ENCODE measurements around the gene IL22RA1. TPM values are rescaled to one million over a fixed set of nuclear protein-coding genes. Genes with fewer than 3 reads are reported as not detected.

Gene IL22RA1
- total and polyA plus RNA-seq, 7 donors = 0.16 to 18.5 (median 7.2) TPM; not detected in 2

DNA sequence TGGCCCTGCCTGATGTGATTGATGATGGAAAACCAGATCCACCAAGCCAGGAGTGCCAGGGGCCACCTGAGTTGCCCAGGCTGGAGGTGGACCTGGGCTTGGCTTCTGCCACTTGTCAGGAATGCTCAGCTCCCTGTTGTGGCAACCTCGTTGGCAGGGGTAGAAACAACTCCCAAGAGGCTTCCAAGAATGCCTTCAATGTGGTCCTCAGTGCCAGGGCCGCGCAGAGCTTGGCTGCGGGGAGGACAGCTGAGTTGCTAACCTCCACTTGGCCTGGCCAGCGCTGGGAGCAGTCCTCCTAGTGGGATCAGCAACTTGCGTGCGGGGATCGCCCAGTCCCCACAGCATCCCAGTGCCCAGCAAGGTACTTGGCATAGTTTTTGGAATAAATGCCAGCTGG lies 40.0 kb downstream of the IL22RA1 start:
- TF ChIP-seq POLR2AphosphoS5 (IDR thresholded peaks at IDR 0.05) (no peak), POLR2A (IDR thresholded peaks at IDR 0.05) (no peak), EP300 (IDR thresholded peaks at IDR 0.05) (no peak)
- TF ChIP-seq, protein P1, sequence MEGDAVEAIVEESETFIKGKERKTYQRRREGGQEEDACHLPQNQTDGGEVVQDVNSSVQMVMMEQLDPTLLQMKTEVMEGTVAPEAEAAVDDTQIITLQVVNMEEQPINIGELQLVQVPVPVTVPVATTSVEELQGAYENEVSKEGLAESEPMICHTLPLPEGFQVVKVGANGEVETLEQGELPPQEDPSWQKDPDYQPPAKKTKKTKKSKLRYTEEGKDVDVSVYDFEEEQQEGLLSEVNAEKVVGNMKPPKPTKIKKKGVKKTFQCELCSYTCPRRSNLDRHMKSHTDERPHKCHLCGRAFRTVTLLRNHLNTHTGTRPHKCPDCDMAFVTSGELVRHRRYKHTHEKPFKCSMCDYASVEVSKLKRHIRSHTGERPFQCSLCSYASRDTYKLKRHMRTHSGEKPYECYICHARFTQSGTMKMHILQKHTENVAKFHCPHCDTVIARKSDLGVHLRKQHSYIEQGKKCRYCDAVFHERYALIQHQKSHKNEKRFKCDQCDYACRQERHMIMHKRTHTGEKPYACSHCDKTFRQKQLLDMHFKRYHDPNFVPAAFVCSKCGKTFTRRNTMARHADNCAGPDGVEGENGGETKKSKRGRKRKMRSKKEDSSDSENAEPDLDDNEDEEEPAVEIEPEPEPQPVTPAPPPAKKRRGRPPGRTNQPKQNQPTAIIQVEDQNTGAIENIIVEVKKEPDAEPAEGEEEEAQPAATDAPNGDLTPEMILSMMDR (IDR thresholded peaks at IDR 0.05) = no peak
- peaks cover 0 to 15% (median 9%) of the 10 kb centered on the region in 4 donors for H3K4me1 ChIP-seq
- intact Hi-C loops (cut with DNase I) = no loop called here
- peak overlapping the region in 1 of 4 donors; percentile 53 for H3K27ac ChIP-seq
- H3K27me3 ChIP-seq = no peaks in the 10 kb centered on the region
- H3K4me3 ChIP-seq = no peak overlapping the region
- DNase-seq = no peak
- no peaks in the 10 kb centered on the region for H3K9me3 ChIP-seq
- no peaks in the 10 kb centered on the region for H3K36me3 ChIP-seq
- 88 to 89% methylated on average over 8 of the region's 8 CpGs for WGBS, 2 donors

DNA sequence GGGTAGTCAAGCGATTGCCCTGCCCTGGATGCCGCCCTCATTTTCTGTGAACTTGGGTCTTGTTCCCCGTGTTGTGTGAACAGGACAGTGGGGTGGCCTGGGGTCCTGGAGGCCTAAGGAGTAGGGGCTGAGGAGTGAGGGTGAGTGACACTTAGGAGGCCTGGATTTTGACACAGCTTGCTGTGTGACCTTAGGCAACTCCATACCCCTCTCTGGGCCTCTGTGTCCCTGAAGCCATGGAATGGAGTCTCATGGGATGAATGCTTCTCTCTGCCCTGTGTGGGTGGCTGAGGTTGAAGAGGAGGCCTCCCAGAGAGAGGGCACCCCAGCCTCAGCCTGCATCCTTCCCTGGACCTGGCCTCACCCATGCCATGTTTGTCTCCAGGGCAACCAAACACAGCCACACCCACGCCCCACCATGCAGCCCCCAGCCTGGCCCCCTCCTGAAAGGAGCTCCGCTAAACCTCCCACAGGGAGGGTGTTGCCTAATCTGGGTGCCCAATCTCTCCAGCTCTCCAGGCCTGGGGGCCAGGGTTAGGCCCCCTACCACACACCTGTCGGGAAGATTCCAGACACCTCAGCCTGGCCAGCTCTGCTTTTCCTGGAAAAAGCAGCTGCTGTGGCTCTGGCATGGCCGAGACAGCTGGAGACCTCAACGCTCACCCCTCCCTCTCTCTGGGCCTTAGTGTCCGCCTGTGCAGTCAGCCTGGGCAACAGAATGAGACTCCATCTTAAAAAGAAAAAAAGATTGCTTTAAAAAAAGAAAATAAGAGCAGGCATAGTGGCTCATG lies 40.9 kb downstream of the IL22RA1 start:
- no peak overlapping the region for H3K4me3 ChIP-seq
- no peak for TF ChIP-seq POLR2AphosphoS5 (IDR thresholded peaks at IDR 0.05)
- no peak for TF ChIP-seq POLR2A (IDR thresholded peaks at IDR 0.05)
- TF ChIP-seq, protein P1 (IDR thresholded peaks at IDR 0.05) = no peak
- no peak for TF ChIP-seq EP300 (IDR thresholded peaks at IDR 0.05)
- no peak for DNase-seq
- H3K4me1 ChIP-seq = peaks cover 0 to 15% (median 9%) of the 10 kb centered on the region in 4 donors
- intact Hi-C loops (cut with DNase I) = no loop called here
- peak overlapping the region in 1 of 4 donors; percentile 53 for H3K27ac ChIP-seq
- H3K9me3 ChIP-seq = no peaks in the 10 kb centered on the region
- no peaks in the 10 kb centered on the region for H3K27me3 ChIP-seq
- 48 to 70% methylated on average over 9 of the region's 9 CpGs for WGBS, 2 donors
- H3K36me3 ChIP-seq = no peaks in the 10 kb centered on the region

DNA sequence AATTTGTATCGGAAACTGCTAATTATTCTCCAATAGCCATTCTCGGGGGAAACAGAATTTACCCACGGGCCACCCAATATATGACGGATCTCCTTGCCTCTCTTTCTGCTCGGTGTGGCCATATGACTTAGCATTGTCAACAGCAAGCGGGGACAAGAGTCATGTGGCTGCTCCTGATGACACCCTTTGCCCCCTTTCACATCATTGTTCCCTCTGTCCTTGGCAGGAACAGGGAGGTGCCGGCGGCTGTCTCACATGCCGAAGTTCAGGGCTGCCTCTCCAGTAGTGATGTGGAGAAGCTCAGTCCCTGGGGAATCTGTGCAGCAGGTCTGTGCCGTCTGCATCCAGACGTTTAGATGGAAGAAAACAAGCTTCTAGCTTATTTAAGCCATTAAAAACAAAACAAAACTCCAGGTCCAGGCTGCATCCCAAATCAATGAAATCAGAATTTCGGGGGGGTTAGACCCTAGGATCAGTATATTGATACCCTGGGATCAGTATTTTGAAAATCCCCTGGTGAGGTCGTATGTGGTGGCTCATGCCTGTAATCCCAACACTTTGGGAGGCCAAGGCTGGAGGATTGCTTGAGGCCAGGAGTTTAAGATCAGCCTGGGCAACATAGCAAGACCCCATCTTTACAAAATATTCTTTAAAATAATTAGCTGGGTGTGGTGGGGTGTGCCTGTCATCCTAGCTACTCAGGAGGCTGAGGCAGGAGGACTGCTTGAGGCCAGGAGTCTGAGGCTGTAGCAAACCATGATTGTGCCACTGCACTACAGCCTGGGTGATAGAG lies 41.8 kb downstream of the IL22RA1 start:
- no peak for DNase-seq
- Histone ChIP-seq H3K4me3 (no peak overlapping the region), H3K36me3 (no peaks in the 10 kb centered on the region), H3K27ac (no peak overlapping the region), H3K27me3 (no peaks in the 10 kb centered on the region), H3K4me1 (peaks cover 0 to 15% (median 9%) of the 10 kb centered on the region in 4 donors), H3K9me3 (no peaks in the 10 kb centered on the region)
- intact Hi-C loops (cut with DNase I) = no loop called here
- WGBS, 2 donors = 55 to 80% methylated on average over 13 of the region's 13 CpGs
- no peak for TF ChIP-seq EP300 (IDR thresholded peaks at IDR 0.05)
- no peak for TF ChIP-seq POLR2A (IDR thresholded peaks at IDR 0.05)

DNA sequence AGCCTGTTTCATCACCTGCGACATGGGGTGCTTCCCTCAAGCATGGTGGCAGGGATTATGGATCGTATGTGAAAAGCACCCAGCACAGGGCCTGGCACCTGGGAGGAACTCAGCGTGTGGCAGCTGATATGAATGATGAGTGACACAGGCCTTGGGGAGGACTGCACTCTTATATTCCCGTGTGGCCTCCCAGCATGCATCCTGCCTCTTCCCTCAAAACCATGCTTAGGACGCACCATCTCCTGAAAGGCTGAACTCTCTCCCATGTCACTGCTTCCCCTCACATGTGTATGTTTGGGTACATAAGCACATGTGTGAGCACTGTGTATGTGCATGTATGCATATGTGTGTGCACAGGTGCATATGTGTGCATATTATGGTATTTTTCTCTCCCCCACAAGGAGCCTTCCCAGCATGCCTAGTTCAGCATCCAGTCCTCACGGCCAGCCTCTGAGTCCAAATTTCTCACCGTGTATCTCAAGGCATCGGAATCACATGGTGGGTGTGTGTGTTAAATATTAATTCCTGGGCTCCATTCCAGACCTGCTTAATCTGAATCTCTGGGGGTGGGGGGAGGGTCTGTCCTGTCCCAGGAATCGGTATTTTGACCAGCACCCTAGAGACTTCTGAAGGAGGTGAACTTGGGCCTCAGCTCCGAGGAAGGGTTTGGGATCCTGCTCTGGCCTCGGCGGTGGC lies 43.8 kb downstream of the IL22RA1 start:
- no peak for DNase-seq
- peaks cover 0 to 15% (median 9%) of the 10 kb centered on the region in 4 donors for H3K4me1 ChIP-seq
- H3K4me3 ChIP-seq = no peak overlapping the region
- intact Hi-C loops (cut with DNase I) = no loop called here
- no peak overlapping the region for H3K27ac ChIP-seq
- H3K9me3 ChIP-seq = no peaks in the 10 kb centered on the region
- TF ChIP-seq, protein P1 (IDR thresholded peaks at IDR 0.05) = no peak
- TF ChIP-seq EP300 (IDR thresholded peaks at IDR 0.05) (no peak), POLR2A (IDR thresholded peaks at IDR 0.05) (no peak), POLR2AphosphoS5 (IDR thresholded peaks at IDR 0.05) (no peak)
- no peaks in the 10 kb centered on the region for H3K36me3 ChIP-seq
- H3K27me3 ChIP-seq = no peaks in the 10 kb centered on the region
- 78 to 82% methylated on average over 12 of the region's 12 CpGs for WGBS, 2 donors
